DND-41 (cell line): ENCODE results near the gene SDHAF2.
"Not testable (repeated sequence)": the region's sequence is repeated elsewhere in the genome, so short reads cannot be mapped to it uniquely, and the experiment has no call there.

Experiments used
- ATAC-seq: fragments of 200-7000 bp; cut with Tn5 transposase; 3 replicates; pipeline ENCODE4 v1.9.1; 2021; ENCODE audit warnings: low read depth; ENCODE audit not compliant: insufficient read depth
- DNase-seq: peaks from one replicate; pipeline ENCODE4 v3.0.0-alpha.2; 2020
- H2AFZ ChIP-seq: 2 replicates; pipeline ENCODE4 v1.6.0; 2012; ENCODE audit warnings: low read depth, low read length
- H3K27ac ChIP-seq: 2 replicates; pipeline ENCODE4 v1.5.1; 2012; ENCODE audit warnings: low read length, inconsistent platforms
- H3K27me3 ChIP-seq: fragments of 200-600 bp; sonication (generic); 2 replicates; pipeline ENCODE4 v1.6.0; 2012; ENCODE audit warnings: low read length, mild to moderate bottlenecking, inconsistent platforms; ENCODE audit not compliant: insufficient read depth, poor library complexity
- H3K36me3 ChIP-seq: 2 replicates; pipeline ENCODE4 v1.5.1; 2012; ENCODE audit warnings: low read length, inconsistent platforms; ENCODE audit not compliant: insufficient read depth
- H3K4me1 ChIP-seq: 2 replicates; pipeline ENCODE4 v1.5.1; 2012; ENCODE audit warnings: mild to moderate bottlenecking, low read length; ENCODE audit not compliant: insufficient read depth
- H3K4me2 ChIP-seq: 2 replicates; pipeline ENCODE4 v1.6.0; 2012; ENCODE audit warnings: mild to moderate bottlenecking, moderate library complexity, low read length, inconsistent platforms; ENCODE audit not compliant: insufficient read depth
- H3K4me3 ChIP-seq, 2 experiments: fragments of 200-600 bp in 1 of 2; shearing (Covaris generic) in 1 of 2; 2 replicates each; pipeline ENCODE4 v1.5.1; 2012 to 2016; ENCODE audit warnings: inconsistent platforms in 2 of 2, low read length in 2 of 2, mild to moderate bottlenecking in 2 of 2, low read depth in 1 of 2, moderate library complexity in 1 of 2
- H3K79me2 ChIP-seq: 2 replicates; pipeline ENCODE4 v1.6.0; 2012; ENCODE audit warnings: low read length, inconsistent platforms; ENCODE audit not compliant: insufficient read depth
- H3K9ac ChIP-seq: 2 replicates; pipeline ENCODE4 v1.6.0; 2012; ENCODE audit warnings: low read depth, mild to moderate bottlenecking, inconsistent platforms, low read length, moderate library complexity
- H3K9me3 ChIP-seq: 2 replicates; pipeline ENCODE4 v1.5.1; 2012; ENCODE audit warnings: low read length, moderate library complexity, mild to moderate bottlenecking, inconsistent platforms; ENCODE audit not compliant: insufficient read depth, severe bottlenecking
- H4K20me1 ChIP-seq: 2 replicates; pipeline ENCODE4 v1.6.0; 2012; ENCODE audit warnings: low read length; ENCODE audit not compliant: insufficient read depth
- EZH2 ChIP-seq: IDR thresholded peaks from 3 replicates; pipeline ENCODE4 v1.6.1; 2012; ENCODE audit warnings: borderline replicate concordance, low read depth, mild to moderate bottlenecking, moderate library complexity, low read length, inconsistent platforms; ENCODE audit not compliant: severe bottlenecking
- TF ChIP-seq, protein P1 (sequence below): IDR thresholded peaks from 2 replicates; pipeline ENCODE4 v1.5.1; 2012; ENCODE audit warnings: borderline replicate concordance, low read length, moderate library complexity, mild to moderate bottlenecking; ENCODE audit not compliant: poor library complexity, severe bottlenecking; ENCODE audit errors: extremely low read depth

The SDHAF2 gene

DNA sequence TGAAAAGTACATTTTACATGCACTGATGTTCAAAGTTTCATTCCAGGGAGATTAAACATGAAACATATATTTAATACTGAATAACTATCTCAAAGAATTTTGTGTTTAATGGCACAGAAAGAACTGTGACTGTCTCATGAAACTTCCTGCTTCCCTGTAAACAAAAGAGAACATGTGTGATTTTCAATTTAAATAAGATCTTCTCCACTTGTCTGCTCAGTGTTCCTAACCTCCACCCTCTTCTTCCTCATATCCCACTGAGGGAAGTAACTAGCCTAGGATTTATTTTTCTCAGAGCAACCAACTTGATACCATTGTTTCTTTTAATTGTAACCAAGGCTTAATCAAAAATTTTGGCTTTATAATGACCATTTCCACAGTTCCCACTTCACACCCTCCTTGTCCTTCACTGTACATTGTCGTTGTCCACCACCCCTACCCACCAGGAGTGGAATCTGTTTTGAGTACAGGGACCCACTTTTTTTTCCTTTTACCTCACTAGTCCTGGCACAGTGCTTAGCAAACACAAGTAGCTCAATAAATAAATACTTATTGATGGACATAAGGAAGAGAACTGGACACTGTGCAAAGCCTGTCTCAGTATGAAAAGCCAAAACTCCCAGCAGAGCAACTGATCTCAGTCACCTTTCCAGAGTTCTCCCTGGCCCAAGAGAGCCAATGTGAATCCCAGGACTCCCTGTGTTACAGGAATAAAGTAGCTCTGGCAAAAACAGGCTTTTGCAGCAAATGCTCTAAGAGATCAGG is 4.4 kb upstream of the SDHAF2 start:
- Histone ChIP-seq H2AFZ (no peak overlapping the region), H3K9me3 (no peaks in the 10 kb centered on the region), H4K20me1 (peaks cover 49% of the 10 kb centered on the region), H3K9ac (peak overlapping the region; percentile 8; the same call in 1 of the 2 replicates), H3K4me1 (peaks cover 44% of the 10 kb centered on the region), H3K4me3 (no peak overlapping the region), H3K27ac (no peak overlapping the region), H3K4me2 (peak overlapping the region; percentile 35; the same call in 1 of the 2 replicates), H3K27me3 (no peaks in the 10 kb centered on the region), H3K79me2 (peaks cover 96% of the 10 kb centered on the region), H3K36me3 (peaks cover 85% of the 10 kb centered on the region)
- TF ChIP-seq, protein P1, sequence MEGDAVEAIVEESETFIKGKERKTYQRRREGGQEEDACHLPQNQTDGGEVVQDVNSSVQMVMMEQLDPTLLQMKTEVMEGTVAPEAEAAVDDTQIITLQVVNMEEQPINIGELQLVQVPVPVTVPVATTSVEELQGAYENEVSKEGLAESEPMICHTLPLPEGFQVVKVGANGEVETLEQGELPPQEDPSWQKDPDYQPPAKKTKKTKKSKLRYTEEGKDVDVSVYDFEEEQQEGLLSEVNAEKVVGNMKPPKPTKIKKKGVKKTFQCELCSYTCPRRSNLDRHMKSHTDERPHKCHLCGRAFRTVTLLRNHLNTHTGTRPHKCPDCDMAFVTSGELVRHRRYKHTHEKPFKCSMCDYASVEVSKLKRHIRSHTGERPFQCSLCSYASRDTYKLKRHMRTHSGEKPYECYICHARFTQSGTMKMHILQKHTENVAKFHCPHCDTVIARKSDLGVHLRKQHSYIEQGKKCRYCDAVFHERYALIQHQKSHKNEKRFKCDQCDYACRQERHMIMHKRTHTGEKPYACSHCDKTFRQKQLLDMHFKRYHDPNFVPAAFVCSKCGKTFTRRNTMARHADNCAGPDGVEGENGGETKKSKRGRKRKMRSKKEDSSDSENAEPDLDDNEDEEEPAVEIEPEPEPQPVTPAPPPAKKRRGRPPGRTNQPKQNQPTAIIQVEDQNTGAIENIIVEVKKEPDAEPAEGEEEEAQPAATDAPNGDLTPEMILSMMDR, result no peak
- TF ChIP-seq EZH2, result no peak
- DNase-seq (no peak), ATAC-seq (no peak)

DNA sequence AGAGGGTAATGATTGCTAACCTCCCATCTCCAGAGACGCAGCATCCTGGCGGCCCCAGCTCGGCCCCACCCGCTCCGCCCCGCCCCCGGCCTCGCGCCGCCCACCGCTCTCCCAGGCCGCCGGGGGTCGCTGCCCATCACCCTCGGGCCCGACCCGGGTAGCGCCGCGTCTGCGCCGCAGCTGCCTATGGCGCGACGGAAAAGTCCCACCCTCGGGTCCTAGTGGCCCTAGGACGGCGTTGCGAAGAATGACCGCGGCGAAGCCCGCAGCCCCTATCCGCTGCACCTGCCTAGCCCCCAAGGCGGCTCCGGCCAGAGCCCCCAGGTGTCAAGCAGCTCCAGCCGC is 606 bp upstream of the SDHAF2 start:
- ATAC-seq (peak; percentile 73), DNase-seq (peak; percentile 80)
- TF ChIP-seq, protein P1, result peak; percentile 52
- TF ChIP-seq EZH2, result no peak
- Histone ChIP-seq H3K4me3 (peak overlapping the region; percentile 57 to 70; a peak in 3 of 4 replicates), H3K9me3 (no peaks in the 10 kb centered on the region), H4K20me1 (peaks cover 34% of the 10 kb centered on the region), H3K4me1 (peaks cover 66% of the 10 kb centered on the region), H3K9ac (peak overlapping the region; percentile 100), H2AFZ (peak overlapping the region; percentile 88), H3K27me3 (no peaks in the 10 kb centered on the region), H3K4me2 (peak overlapping the region; percentile 86), H3K36me3 (peaks cover 55% of the 10 kb centered on the region), H3K79me2 (peaks cover 96% of the 10 kb centered on the region), H3K27ac (peak overlapping the region; percentile 97)

DNA sequence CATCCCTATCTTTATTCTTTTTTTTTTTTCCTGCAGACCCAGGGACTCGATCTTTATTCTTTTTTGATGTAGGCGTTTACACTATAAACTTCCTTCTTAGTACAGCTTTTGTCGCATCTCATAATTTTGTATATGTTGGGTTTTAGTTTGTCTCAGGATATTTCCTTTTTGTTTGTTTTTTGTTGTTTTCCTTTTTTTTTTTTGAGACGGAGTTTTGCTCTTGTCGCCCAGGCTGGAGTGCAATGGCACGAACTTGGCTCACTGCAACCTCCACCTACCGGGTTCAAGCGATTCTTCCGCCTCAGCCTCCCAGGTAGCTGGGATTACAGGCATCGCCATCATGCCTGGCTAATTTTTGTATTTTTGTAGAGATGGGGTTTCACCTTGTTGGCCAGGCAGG is 915 bp downstream of the SDHAF2 start:
- Histone ChIP-seq H3K9ac (peak overlapping the region; percentile 100), H4K20me1 (peaks cover 40% of the 10 kb centered on the region), H3K4me1 (peaks cover 61% of the 10 kb centered on the region), H3K79me2 (peaks cover 96% of the 10 kb centered on the region), H3K27ac (peak overlapping the region; percentile 92), H3K4me2 (peak overlapping the region; percentile 76), H3K36me3 (peaks cover 48% of the 10 kb centered on the region), H3K4me3 (peak overlapping the region; percentile 57 to 70)
- not testable (repeated sequence) for H3K27me3 ChIP-seq, DNase-seq, ATAC-seq, H3K9me3 ChIP-seq, H2AFZ ChIP-seq

DNA sequence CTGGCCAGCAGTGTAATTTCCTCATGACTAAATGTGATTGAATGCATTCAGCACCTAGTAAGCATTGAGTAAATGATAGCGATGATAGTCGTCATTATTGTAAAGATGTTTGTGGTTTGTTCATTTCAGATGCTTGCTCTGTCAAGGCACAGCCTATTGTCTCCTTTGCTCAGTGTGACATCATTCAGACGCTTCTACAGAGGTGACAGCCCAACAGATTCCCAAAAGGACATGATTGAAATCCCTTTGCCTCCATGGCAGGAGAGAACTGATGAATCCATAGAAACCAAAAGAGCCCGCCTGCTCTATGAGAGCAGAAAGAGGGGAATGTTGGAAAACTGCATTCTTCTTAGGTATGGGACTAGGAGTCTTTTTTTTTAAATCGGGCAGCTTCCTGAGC is 7.6 kb downstream of the SDHAF2 start:
- Histone ChIP-seq H3K27ac (no peak overlapping the region), H3K4me1 (peaks cover 11% of the 10 kb centered on the region; the same call in 1 of the 2 replicates), H3K4me2 (no peak overlapping the region), H4K20me1 (peaks cover 51% of the 10 kb centered on the region), H3K27me3 (no peaks in the 10 kb centered on the region), H2AFZ (no peak overlapping the region), H3K9me3 (no peaks in the 10 kb centered on the region), H3K79me2 (peaks cover 94% of the 10 kb centered on the region), H3K4me3 (no peak overlapping the region), H3K9ac (no peak overlapping the region), H3K36me3 (peaks cover 73% of the 10 kb centered on the region)
- DNase-seq (no peak), ATAC-seq (no peak)
- TF ChIP-seq EZH2, result no peak
